Trophoblast cell (in vitro differentiated cells and primary cell): Measurements from ENCODE around the gene LRRC73.

Experiments used
- DNase-seq, 2 donors: peaks; one replicate each; pipeline ENCODE4 v3.0.0-alpha.2; 2016
- H2AFZ ChIP-seq: 2 replicates; pipeline ENCODE4 v1.6.1; 2013; ENCODE audit warnings: low read length, moderate library complexity, mild to moderate bottlenecking; ENCODE audit not compliant: insufficient read depth, poor library complexity
- H2AK5ac ChIP-seq: 2 replicates; pipeline ENCODE4 v1.6.1; 2013; ENCODE audit warnings: mild to moderate bottlenecking, low read length
- H2BK120ac ChIP-seq: 2 replicates; pipeline ENCODE4 v1.6.1; 2013; ENCODE audit warnings: low read length, mild to moderate bottlenecking, moderate library complexity; ENCODE audit not compliant: insufficient read depth, poor library complexity
- H2BK12ac ChIP-seq: 2 replicates; pipeline ENCODE4 v1.6.1; 2013; ENCODE audit warnings: mild to moderate bottlenecking, low read length, moderate library complexity
- H2BK5ac ChIP-seq: 2 replicates; pipeline ENCODE4 v1.6.1; 2013; ENCODE audit warnings: low read length, low read depth, moderate library complexity, mild to moderate bottlenecking; ENCODE audit not compliant: poor library complexity
- H3K14ac ChIP-seq: 2 replicates; pipeline ENCODE4 v1.6.1; 2013; ENCODE audit warnings: mild to moderate bottlenecking, low read length
- H3K18ac ChIP-seq: 2 replicates; pipeline ENCODE4 v1.6.1; 2013; ENCODE audit warnings: mild to moderate bottlenecking, low read length
- H3K23ac ChIP-seq: 2 replicates; pipeline ENCODE4 v1.6.1; 2013; ENCODE audit warnings: low read length
- H3K27ac ChIP-seq: 2 replicates; pipeline ENCODE4 v1.5.1; 2013; ENCODE audit warnings: low read depth, mild to moderate bottlenecking, inconsistent platforms, low read length, moderate library complexity
- H3K27me3 ChIP-seq: 2 replicates; pipeline ENCODE4 v1.6.1; 2013; ENCODE audit warnings: inconsistent platforms, mild to moderate bottlenecking, low read length, moderate library complexity; ENCODE audit not compliant: insufficient read depth
- H3K36me3 ChIP-seq, 2 experiments: 1 replicate in 1 of 2; 2 replicates in 1 of 2; pipeline ENCODE4 v1.6.1; 2013; ENCODE audit warnings: low read length in 2 of 2, mild to moderate bottlenecking in 2 of 2, moderate library complexity in 1 of 2; ENCODE audit not compliant: insufficient read depth in 2 of 2, control insufficient read depth in 1 of 2
- H3K4ac ChIP-seq: 2 replicates; pipeline ENCODE4 v1.6.1; 2013; ENCODE audit warnings: low read depth, mild to moderate bottlenecking, low read length, moderate library complexity
- H3K4me1 ChIP-seq, 2 experiments: 1 replicate in 1 of 2; 2 replicates in 1 of 2; pipeline ENCODE4 v1.6.1; 2013; ENCODE audit warnings: low read length in 2 of 2, mild to moderate bottlenecking in 2 of 2, moderate library complexity in 1 of 2; ENCODE audit not compliant: insufficient read depth in 2 of 2, control insufficient read depth in 1 of 2
- H3K4me2 ChIP-seq: 2 replicates; pipeline ENCODE4 v1.6.1; 2013; ENCODE audit warnings: inconsistent platforms, mild to moderate bottlenecking, low read length, moderate library complexity
- H3K4me3 ChIP-seq: 2 replicates; pipeline ENCODE4 v1.5.1; 2013; ENCODE audit warnings: mild to moderate bottlenecking, low read depth, low read length, inconsistent platforms
- H3K79me1 ChIP-seq: one replicate; pipeline ENCODE4 v1.6.1; 2013; ENCODE audit warnings: low read length
- H3K79me2 ChIP-seq: 2 replicates; pipeline ENCODE4 v1.6.1; 2013; ENCODE audit warnings: low read length, mild to moderate bottlenecking; ENCODE audit not compliant: control insufficient read depth, insufficient read depth, poor library complexity
- H3K9ac ChIP-seq: 2 replicates; pipeline ENCODE4 v1.6.1; 2013; ENCODE audit warnings: mild to moderate bottlenecking, low read length
- H3K9me3 ChIP-seq: 2 replicates; pipeline ENCODE4 v1.6.1; 2013; ENCODE audit warnings: low read depth, mild to moderate bottlenecking, control low read depth, inconsistent platforms, low read length; ENCODE audit not compliant: insufficient read depth
- H4K12ac ChIP-seq: 2 replicates; pipeline ENCODE4 v1.6.1; 2013; ENCODE audit warnings: low read depth, mild to moderate bottlenecking, low read length, moderate library complexity
- H4K8ac ChIP-seq: 2 replicates; pipeline ENCODE4 v1.6.1; 2013; ENCODE audit warnings: low read depth, mild to moderate bottlenecking, low read length, moderate library complexity
- H4K91ac ChIP-seq: one replicate; pipeline ENCODE4 v1.6.1; 2013; ENCODE audit warnings: low read depth, mild to moderate bottlenecking, low read length, moderate library complexity
- WGBS: extraction: QIAGEN DNeasy Blood & Tissue Kit; methylation state at CpG from one replicate; pipeline ENCODE4 v1.1.7; 2013; ENCODE audit warnings: missing lambda C conversion rate; ENCODE audit not compliant: insufficient read length, insufficient coverage; ENCODE audit errors: extremely low coverage; 5-methylcytosine and 5-hydroxymethylcytosine counted together

The LRRC73 gene

GRCh38 chr6:43516697-43517504 is 6.8 kb upstream of the LRRC73 start, which contains the start of the genes POLR1C and YIPF3:
Gene POLR1C, plus strand, starts transcription at chr6:43517089. Its CDS starts 21 bp downstream, at chr6:43517110.
Gene YIPF3, minus strand, starts transcription at chr6:43516926. Its CDS starts 119 bp downstream, at chr6:43516807.
- no peaks in the 10 kb centered on the region for H3K27me3 ChIP-seq
- peaks cover 9% of the 10 kb centered on the region for H3K79me1 ChIP-seq
- H3K36me3 ChIP-seq = peaks cover 44 to 56% of the 10 kb centered on the region in 2 experiments
- H2AK5ac ChIP-seq = peak within 1 kb of the TSS; percentile 94
- peak within 1 kb of the TSS; percentile 81 for H2BK5ac ChIP-seq
- H4K91ac ChIP-seq = peak within 1 kb of the TSS; percentile 95
- H2BK120ac ChIP-seq = peak within 1 kb of the TSS; percentile 96
- H3K23ac ChIP-seq = no peak within 1 kb of the TSS
- H3K9ac ChIP-seq = peak within 1 kb of the TSS; percentile 99
- H3K79me2 ChIP-seq = peaks cover 14% of the 10 kb centered on the region
- peak; percentile 98 to 100 for DNase-seq
- peak within 1 kb of the TSS; percentile 99 for H4K8ac ChIP-seq
- H4K12ac ChIP-seq = peak within 1 kb of the TSS; percentile 96
- peak within 1 kb of the TSS; percentile 94 for H3K4me3 ChIP-seq
- no peaks in the 10 kb centered on the region for H3K9me3 ChIP-seq
- peak within 1 kb of the TSS; percentile 89 for H3K18ac ChIP-seq
- H3K4ac ChIP-seq = peak within 1 kb of the TSS; percentile 95
- H3K27ac ChIP-seq = peak within 1 kb of the TSS; percentile 81
- peak within 1 kb of the TSS; percentile 99 for H2AFZ ChIP-seq
- H3K4me1 ChIP-seq = peaks cover 9 to 12% of the 10 kb centered on the region in 2 experiments
- H2BK12ac ChIP-seq = no peak within 1 kb of the TSS
- peak within 1 kb of the TSS; percentile 96 for H3K14ac ChIP-seq
- H3K4me2 ChIP-seq = peak within 1 kb of the TSS; percentile 82
- WGBS = no CpG with 5 or more reads among the region's 57 CpGs

GRCh38 chr6:43516367-43516696 is 6.2 kb upstream of the LRRC73 start:
- Histone ChIP-seq H3K4ac (peak overlapping the region; percentile 87), H3K14ac (peak overlapping the region; percentile 80), H2BK12ac (no peak overlapping the region), H4K91ac (peak overlapping the region; percentile 95), H3K79me2 (peaks cover 14% of the 10 kb centered on the region), H2AK5ac (peak overlapping the region; percentile 62), H3K79me1 (peaks cover 9% of the 10 kb centered on the region), H3K36me3 (peaks cover 44 to 56% of the 10 kb centered on the region in 2 experiments), H3K9me3 (no peaks in the 10 kb centered on the region), H3K4me1 (peaks cover 9 to 12% of the 10 kb centered on the region in 2 experiments), H3K23ac (no peak overlapping the region), H3K9ac (peak overlapping the region; percentile 99), H3K4me3 (peak overlapping the region; percentile 89), H3K27me3 (no peaks in the 10 kb centered on the region), H3K18ac (peak overlapping the region; percentile 85), H3K27ac (peak overlapping the region; percentile 81), H2AFZ (peak overlapping the region; percentile 91), H4K8ac (peak overlapping the region; percentile 99), H2BK120ac (peak overlapping the region; percentile 87), H2BK5ac (peak overlapping the region; percentile 81), H3K4me2 (peak overlapping the region; percentile 72), H4K12ac (peak overlapping the region; percentile 65)
- no peak for DNase-seq
- WGBS = no CpG with 5 or more reads among the region's 10 CpGs

- Histone ChIP-seq H4K91ac (peak overlapping the region; percentile 23), H3K4ac (peak overlapping the region; percentile 81), H2BK12ac (no peak overlapping the region)
Measured at GRCh38 chr6:43515808-43516207, 5.7 kb upstream of the LRRC73 start.

GRCh38 chr6:43511824-43512415 is 1.8 kb upstream of the LRRC73 start:
- WGBS = no CpG with 5 or more reads among the region's 11 CpGs
- no peak overlapping the region for H3K4me3 ChIP-seq

More at GRCh38 chr6:43515808-43516207, 5.7 kb upstream of the LRRC73 start:
- H3K27me3 ChIP-seq = no peaks in the 10 kb centered on the region
- no peak overlapping the region for H3K23ac ChIP-seq
- no peak overlapping the region for H2BK5ac ChIP-seq
- H3K27ac ChIP-seq = no peak overlapping the region
- peaks cover 9% of the 10 kb centered on the region for H3K79me1 ChIP-seq
- peak overlapping the region; percentile 20 for H2AK5ac ChIP-seq
- peak overlapping the region; percentile 24 for H3K14ac ChIP-seq
- peaks cover 9 to 12% of the 10 kb centered on the region in 2 experiments for H3K4me1 ChIP-seq
- peaks cover 41 to 56% of the 10 kb centered on the region in 2 experiments for H3K36me3 ChIP-seq
- H3K4me2 ChIP-seq = peak overlapping the region; percentile 72
- DNase-seq = peak in 1 of 2 donors; percentile 45
- H3K79me2 ChIP-seq = peaks cover 14% of the 10 kb centered on the region
- WGBS = no CpG with 5 or more reads among the region's 9 CpGs
- H3K4me3 ChIP-seq = peak overlapping the region; percentile 6
- H3K9me3 ChIP-seq = no peaks in the 10 kb centered on the region
- H2AFZ ChIP-seq = no peak overlapping the region
- peak overlapping the region; percentile 23 for H4K12ac ChIP-seq
- H3K9ac ChIP-seq = peak overlapping the region; percentile 79
- H4K8ac ChIP-seq = no peak overlapping the region
- H3K18ac ChIP-seq = no peak overlapping the region
- H2BK120ac ChIP-seq = no peak overlapping the region

More at GRCh38 chr6:43511824-43512415, 1.8 kb upstream of the LRRC73 start:
- DNase-seq = no peak
- H3K4me2 ChIP-seq = no peak overlapping the region
- no peak overlapping the region for H3K18ac ChIP-seq
- peaks cover 8% of the 10 kb centered on the region for H3K79me2 ChIP-seq
- no peak overlapping the region for H4K12ac ChIP-seq
- H3K14ac ChIP-seq = no peak overlapping the region
- H3K4ac ChIP-seq = no peak overlapping the region
- H3K9me3 ChIP-seq = no peaks in the 10 kb centered on the region
- no peak overlapping the region for H2BK12ac ChIP-seq
- peaks cover 20% of the 10 kb centered on the region for H3K27me3 ChIP-seq
- no peak overlapping the region for H2AFZ ChIP-seq
- no peak overlapping the region for H3K27ac ChIP-seq
- H3K4me1 ChIP-seq = peaks cover 10 to 16% of the 10 kb centered on the region in 2 experiments
- H3K36me3 ChIP-seq = peaks cover 32 to 42% of the 10 kb centered on the region in 2 experiments
- H4K91ac ChIP-seq = no peak overlapping the region
- H3K9ac ChIP-seq = no peak overlapping the region
- H4K8ac ChIP-seq = no peak overlapping the region
- H3K79me1 ChIP-seq = peaks cover 8% of the 10 kb centered on the region
- no peak overlapping the region for H2BK120ac ChIP-seq
- H2BK5ac ChIP-seq = no peak overlapping the region
- no peak overlapping the region for H2AK5ac ChIP-seq
- no peak overlapping the region for H3K23ac ChIP-seq
